Upper lobe of left lung (tissue), 6 donors: ENCODE data around the gene TRIM67. TPM values are rescaled to one million over a fixed set of nuclear protein-coding genes. Genes with fewer than 3 reads are reported as not detected.

Experiments
- ATAC-seq, 2 donors: fragments of 200-7000 bp; cut with Tn5 transposase; one replicate each; pipeline ENCODE4 v1.9.1; 2022; ENCODE audit warnings: mild to moderate bottlenecking in 2 of 2, moderate library complexity in 2 of 2; ENCODE audit not compliant: low FRiP score in 2 of 2
- DNase-seq, 2 donors: peaks; one replicate each; pipeline ENCODE4 v3.0.0-alpha.2; 2019 to 2020
- H3K27ac ChIP-seq, 4 donors: fragments of 200-600 bp; sonication (generic); one replicate each; pipeline ENCODE4 v1.5.1; 2016 to 2019
- H3K27me3 ChIP-seq, 4 donors: fragments of 200-600 bp; sonication (generic); one replicate each; pipeline ENCODE4 v1.5.1; 2017 to 2019
- H3K36me3 ChIP-seq, 4 donors: fragments of 200-600 bp; sonication (generic); one replicate each; pipeline ENCODE4 v1.5.1; 2016 to 2019
- H3K4me1 ChIP-seq, 4 donors: fragments of 200-600 bp; sonication (generic); one replicate each; pipeline ENCODE4 v1.5.1; 2018 to 2019
- H3K4me3 ChIP-seq, 4 donors: fragments of 200-600 bp; sonication (generic); one replicate each; pipeline ENCODE4 v1.5.1; 2017 to 2019; ENCODE audit warnings: mild to moderate bottlenecking in 2 of 4, moderate library complexity in 1 of 4
- H3K9me3 ChIP-seq, 4 donors: fragments of 200-600 bp; sonication (generic); one replicate each; pipeline ENCODE4 v1.5.1; 2018 to 2019
- EP300 ChIP-seq, 4 donors: sonication (generic); formaldehyde crosslinking; IDR thresholded peaks; one replicate each; pipeline ENCODE4 v1.5.1; 2017; ENCODE audit warnings: antibody characterized with exemption in 4 of 4, control low read depth in 2 of 4
- POLR2A ChIP-seq, 4 donors: fragments of 450-650 bp; IDR thresholded peaks; one replicate each; pipeline ENCODE4 v1.5.1; 2016 to 2017; ENCODE audit warnings: antibody characterized with exemption in 4 of 4, mild to moderate bottlenecking in 2 of 4
- POLR2AphosphoS5 ChIP-seq, 2 donors: sonication (generic); formaldehyde crosslinking; IDR thresholded peaks; one replicate each; pipeline ENCODE4 v1.5.1; 2017; ENCODE audit warnings: antibody characterized with exemption in 2 of 2
- WGBS, 2 donors: methylation state at CpG; one replicate each; pipeline ENCODE4 v1.1.5; 2017 to 2018; 5-methylcytosine and 5-hydroxymethylcytosine counted together
- total RNA-seq, 6 donors: library from RNA; depleted of rRNA in 4 of 6; stranded (reverse); fragments of >200 nt in 4 of 6; gene quantifications; one replicate each; pipeline versions ENCODE4 v1.1.0 to v1.2.1, GENCODE V29; 2016 to 2021
- TF ChIP-seq, protein P1 (sequence below), 6 experiments: fragments of 450-650 bp in 4 of 6; fragments of 200-600 bp in 2 of 6; sonication (generic) in 2 of 6; IDR thresholded peaks; one replicate each; pipeline ENCODE4 v1.5.1; 2016 to 2019; ENCODE audit warnings: antibody characterized with exemption in 6 of 6
- donor health status: DM: no; HTN: no; CAD: no; lungs with moderate emphysema.
- donor health status: DM: no; HTN: yes; CAD: no; lungs with severe emphysema.

The TRIM67 gene
- total RNA-seq, 6 donors from 2014 or later: 0.03 TPM; not detected in 5

DNA sequence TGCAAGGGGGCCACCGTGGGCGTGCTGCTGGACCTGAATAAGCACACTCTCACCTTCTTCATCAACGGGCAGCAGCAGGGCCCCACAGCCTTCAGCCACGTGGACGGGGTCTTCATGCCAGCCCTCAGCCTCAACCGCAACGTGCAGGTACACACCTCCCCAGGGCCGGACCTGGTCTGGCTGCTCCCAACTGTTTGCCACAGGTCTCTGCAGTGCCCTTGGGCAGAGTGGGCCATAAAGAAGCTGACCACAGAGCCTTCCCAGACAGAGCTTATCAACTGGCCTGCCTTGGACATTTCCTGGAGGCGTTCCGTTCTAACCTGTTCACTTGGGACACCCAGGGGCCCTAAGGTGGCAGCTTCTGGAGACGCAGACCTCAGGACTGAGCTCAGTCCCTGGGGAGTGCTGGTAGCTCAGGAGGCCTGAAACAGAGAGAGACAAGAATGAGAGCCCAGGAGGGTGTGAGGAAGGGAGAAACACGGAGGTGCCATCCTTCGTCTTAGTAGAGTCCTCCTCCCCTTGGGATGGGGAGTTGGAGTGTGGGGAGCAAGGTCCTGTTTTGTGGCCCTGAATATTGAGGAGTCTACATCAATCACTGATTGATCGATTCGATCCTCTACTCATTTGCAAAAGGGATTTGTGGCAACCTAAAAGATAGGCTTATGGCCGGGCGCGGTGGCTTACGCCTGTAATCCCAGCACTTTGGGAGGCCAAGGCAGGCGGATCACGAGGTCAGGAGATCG is 52.1 kb downstream of the TRIM67 start:
- Histone ChIP-seq H3K4me3 (no peak overlapping the region), H3K4me1 (peaks cover 0 to 8% (median 6%) of the 10 kb centered on the region in 4 donors), H3K9me3 (no peaks in the 10 kb centered on the region), H3K36me3 (no peaks in the 10 kb centered on the region), H3K27ac (no peak overlapping the region), H3K27me3 (no peaks in the 10 kb centered on the region)
- 93 to 95% methylated on average over 16 to 22 of the region's 22 CpGs for WGBS, 2 donors
- ATAC-seq: no peak
- no peak for DNase-seq
- no peak for TF ChIP-seq POLR2A (IDR thresholded peaks at IDR 0.05)
- no peak for TF ChIP-seq POLR2AphosphoS5 (IDR thresholded peaks at IDR 0.05)
- no peak for TF ChIP-seq EP300 (IDR thresholded peaks at IDR 0.05)
- TF ChIP-seq, protein P1, sequence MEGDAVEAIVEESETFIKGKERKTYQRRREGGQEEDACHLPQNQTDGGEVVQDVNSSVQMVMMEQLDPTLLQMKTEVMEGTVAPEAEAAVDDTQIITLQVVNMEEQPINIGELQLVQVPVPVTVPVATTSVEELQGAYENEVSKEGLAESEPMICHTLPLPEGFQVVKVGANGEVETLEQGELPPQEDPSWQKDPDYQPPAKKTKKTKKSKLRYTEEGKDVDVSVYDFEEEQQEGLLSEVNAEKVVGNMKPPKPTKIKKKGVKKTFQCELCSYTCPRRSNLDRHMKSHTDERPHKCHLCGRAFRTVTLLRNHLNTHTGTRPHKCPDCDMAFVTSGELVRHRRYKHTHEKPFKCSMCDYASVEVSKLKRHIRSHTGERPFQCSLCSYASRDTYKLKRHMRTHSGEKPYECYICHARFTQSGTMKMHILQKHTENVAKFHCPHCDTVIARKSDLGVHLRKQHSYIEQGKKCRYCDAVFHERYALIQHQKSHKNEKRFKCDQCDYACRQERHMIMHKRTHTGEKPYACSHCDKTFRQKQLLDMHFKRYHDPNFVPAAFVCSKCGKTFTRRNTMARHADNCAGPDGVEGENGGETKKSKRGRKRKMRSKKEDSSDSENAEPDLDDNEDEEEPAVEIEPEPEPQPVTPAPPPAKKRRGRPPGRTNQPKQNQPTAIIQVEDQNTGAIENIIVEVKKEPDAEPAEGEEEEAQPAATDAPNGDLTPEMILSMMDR (IDR thresholded peaks at IDR 0.05): no peak

DNA sequence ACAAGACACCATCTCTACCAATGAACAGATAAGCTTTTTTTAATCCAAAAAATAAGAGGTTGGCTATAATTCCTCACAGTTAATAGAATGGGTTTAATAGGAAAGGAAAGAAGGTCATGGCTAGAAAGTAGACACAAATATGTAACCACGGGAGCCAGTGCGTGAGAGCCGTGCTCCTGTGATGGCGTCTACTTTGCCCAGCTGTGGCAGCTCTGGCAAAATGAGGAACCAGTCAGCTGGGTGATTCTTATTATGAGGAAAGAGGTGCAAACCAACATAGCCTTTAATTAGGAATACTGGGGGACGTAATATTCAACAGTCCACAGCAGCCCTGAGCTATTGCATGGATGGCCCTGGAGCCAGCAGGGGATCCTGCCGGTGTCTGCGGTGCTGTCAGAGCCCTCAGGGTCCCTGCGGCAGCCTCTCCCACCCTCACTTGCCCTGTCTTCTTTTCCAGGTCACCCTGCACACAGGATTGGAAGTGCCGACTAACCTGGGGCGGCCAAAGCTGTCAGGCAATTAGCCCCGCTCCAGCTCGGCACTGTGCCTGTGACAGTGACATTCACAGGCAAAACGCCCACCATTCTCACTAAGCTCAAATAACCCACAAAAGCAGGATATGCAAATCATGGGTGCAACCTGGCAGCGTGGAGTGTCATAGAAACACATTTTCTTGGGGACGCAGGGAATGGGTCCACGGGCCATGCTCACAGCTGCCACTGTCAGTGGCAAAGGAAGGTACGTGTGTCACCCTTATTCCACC is 53.2 kb downstream of the TRIM67 start:
- Histone ChIP-seq H3K4me3 (no peak overlapping the region), H3K36me3 (no peaks in the 10 kb centered on the region), H3K9me3 (no peaks in the 10 kb centered on the region), H3K27me3 (no peaks in the 10 kb centered on the region), H3K27ac (no peak overlapping the region), H3K4me1 (peaks cover 0 to 8% (median 6%) of the 10 kb centered on the region in 4 donors)
- DNase-seq (no peak), ATAC-seq (no peak)
- 77% methylated on average over 9 to 15 of the region's 17 CpGs for WGBS, 2 donors
- no peak for TF ChIP-seq POLR2AphosphoS5 (IDR thresholded peaks at IDR 0.05)
- TF ChIP-seq, protein P1 (IDR thresholded peaks at IDR 0.05): no peak
- TF ChIP-seq POLR2A (IDR thresholded peaks at IDR 0.05): no peak
- no peak for TF ChIP-seq EP300 (IDR thresholded peaks at IDR 0.05)

DNA sequence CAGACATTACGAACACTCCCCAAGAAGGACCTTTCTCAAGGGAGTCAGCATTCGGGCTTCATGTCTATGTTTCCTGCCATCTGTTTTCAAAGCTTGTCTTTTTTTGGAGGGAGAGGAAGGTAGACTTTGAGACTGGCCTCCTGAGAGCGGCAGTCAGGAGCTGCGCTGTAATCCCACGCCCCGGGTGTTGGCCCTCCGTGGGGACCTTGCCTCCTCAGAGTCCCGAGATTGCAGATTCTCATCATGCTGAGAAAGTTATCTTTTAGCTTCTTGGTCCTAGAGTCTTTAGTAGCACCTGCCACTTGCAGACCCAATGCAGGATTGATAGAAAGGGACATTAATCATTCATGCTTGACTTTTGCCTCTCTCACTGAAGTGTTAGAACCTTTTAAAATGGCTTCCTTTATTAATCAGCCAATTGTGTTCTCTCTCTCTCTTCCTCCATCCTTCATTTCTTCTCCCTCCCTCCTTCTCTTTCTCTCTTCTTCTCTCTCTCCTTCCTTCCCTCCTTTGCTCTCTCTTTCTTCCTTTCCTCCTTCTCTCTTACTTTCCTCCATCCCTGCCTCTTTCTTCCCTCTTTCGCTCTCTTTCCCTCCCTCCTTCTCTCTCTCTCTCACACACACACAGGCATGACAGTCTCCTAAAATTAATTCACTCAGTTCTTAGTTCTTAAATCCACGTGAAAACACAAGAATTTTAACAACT is 54.0 kb downstream of the TRIM67 start:
- no peaks in the 10 kb centered on the region for H3K36me3 ChIP-seq
- TF ChIP-seq POLR2AphosphoS5 (IDR thresholded peaks at IDR 0.05) (no peak), POLR2A (IDR thresholded peaks at IDR 0.05) (no peak), EP300 (IDR thresholded peaks at IDR 0.05) (no peak)
- TF ChIP-seq, protein P1 (IDR thresholded peaks at IDR 0.05): no peak
- WGBS, 2 donors: 79 to 82% methylated on average over 10 of the region's 10 CpGs
- ATAC-seq (no peak), DNase-seq (no peak)
- H3K27ac ChIP-seq: no peak overlapping the region
- H3K27me3 ChIP-seq: no peaks in the 10 kb centered on the region
- H3K4me1 ChIP-seq: peaks cover 0 to 8% (median 6%) of the 10 kb centered on the region in 4 donors
- no peaks in the 10 kb centered on the region for H3K9me3 ChIP-seq
- no peak overlapping the region for H3K4me3 ChIP-seq

DNA sequence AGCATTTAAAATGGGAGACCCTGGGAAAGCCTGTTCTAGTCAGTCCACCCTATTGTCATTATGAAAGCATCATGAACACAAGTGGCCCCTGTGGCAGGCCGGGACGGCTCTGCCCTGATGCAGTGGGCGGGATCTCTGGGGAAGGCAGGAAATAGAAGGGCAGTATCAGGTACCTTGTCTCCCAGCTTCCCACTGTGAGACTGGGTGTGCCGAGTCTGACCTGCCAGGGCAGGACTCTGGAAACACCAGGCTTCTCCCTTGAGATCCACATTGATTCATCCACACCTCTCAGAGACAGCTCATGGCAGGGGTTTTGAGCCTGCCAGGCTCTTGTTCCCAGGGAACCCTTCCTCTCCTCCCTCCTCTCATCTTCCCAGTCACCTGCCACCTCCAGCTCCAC is 54.6 kb downstream of the TRIM67 start:
- 43 to 73% methylated on average over 4 of the region's 4 CpGs for WGBS, 2 donors
- TF ChIP-seq POLR2A (IDR thresholded peaks at IDR 0.05) (no peak), POLR2AphosphoS5 (IDR thresholded peaks at IDR 0.05) (no peak), EP300 (IDR thresholded peaks at IDR 0.05) (no peak)
- TF ChIP-seq, protein P1 (IDR thresholded peaks at IDR 0.05): no peak
- DNase-seq: no peak

More for the DNA sequence above, 54.6 kb downstream of the TRIM67 start:
- Histone ChIP-seq H3K4me3 (no peak overlapping the region), H3K4me1 (peaks cover 0 to 2% (median 2%) of the 10 kb centered on the region in 4 donors), H3K27me3 (no peaks in the 10 kb centered on the region), H3K9me3 (no peaks in the 10 kb centered on the region), H3K27ac (no peak overlapping the region), H3K36me3 (no peaks in the 10 kb centered on the region)
- ATAC-seq: no peak
